Panc1 (cell line): ENCODE results near the gene HELLS.

Experiments used
- TF ChIP-seq, protein P1 (sequence below): fragments of 450-650 bp; IDR thresholded peaks from 2 replicates; pipeline ENCODE4 v1.5.1; 2017; ENCODE audit warnings: mild to moderate bottlenecking
- TF ChIP-seq, protein P2 (sequence below), 2 experiments: IDR thresholded peaks; 2 replicates each; pipeline ENCODE4 v1.6.1; 2011 to 2012; ENCODE audit warnings: low read depth in 2 of 2, control low read depth in 1 of 2, low read length in 1 of 2, mild to moderate bottlenecking in 1 of 2, moderate library complexity in 1 of 2; ENCODE audit not compliant: insufficient read depth in 1 of 2

DNA sequence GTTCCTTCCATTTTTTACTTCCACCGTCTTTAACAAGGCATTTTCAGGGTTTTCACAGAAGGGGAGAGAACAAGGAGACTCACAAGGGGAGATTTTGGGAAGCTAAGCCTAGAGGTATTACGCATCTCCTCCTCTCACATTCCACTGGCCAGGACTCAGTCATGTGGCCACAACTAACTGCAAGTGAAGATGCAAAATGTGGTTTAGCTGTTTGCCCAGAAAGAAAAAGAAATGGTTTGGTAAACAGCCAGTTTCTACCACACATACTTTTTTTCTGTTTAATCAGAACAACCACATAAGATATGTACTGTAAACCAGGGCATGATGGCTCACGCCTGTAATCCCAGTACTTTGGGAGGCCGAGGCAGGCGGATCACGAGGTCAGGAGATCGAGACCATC lies 21.4 kb upstream of the HELLS start:
- TF ChIP-seq, protein P1, sequence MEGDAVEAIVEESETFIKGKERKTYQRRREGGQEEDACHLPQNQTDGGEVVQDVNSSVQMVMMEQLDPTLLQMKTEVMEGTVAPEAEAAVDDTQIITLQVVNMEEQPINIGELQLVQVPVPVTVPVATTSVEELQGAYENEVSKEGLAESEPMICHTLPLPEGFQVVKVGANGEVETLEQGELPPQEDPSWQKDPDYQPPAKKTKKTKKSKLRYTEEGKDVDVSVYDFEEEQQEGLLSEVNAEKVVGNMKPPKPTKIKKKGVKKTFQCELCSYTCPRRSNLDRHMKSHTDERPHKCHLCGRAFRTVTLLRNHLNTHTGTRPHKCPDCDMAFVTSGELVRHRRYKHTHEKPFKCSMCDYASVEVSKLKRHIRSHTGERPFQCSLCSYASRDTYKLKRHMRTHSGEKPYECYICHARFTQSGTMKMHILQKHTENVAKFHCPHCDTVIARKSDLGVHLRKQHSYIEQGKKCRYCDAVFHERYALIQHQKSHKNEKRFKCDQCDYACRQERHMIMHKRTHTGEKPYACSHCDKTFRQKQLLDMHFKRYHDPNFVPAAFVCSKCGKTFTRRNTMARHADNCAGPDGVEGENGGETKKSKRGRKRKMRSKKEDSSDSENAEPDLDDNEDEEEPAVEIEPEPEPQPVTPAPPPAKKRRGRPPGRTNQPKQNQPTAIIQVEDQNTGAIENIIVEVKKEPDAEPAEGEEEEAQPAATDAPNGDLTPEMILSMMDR = no peak
- TF ChIP-seq, protein P2, sequence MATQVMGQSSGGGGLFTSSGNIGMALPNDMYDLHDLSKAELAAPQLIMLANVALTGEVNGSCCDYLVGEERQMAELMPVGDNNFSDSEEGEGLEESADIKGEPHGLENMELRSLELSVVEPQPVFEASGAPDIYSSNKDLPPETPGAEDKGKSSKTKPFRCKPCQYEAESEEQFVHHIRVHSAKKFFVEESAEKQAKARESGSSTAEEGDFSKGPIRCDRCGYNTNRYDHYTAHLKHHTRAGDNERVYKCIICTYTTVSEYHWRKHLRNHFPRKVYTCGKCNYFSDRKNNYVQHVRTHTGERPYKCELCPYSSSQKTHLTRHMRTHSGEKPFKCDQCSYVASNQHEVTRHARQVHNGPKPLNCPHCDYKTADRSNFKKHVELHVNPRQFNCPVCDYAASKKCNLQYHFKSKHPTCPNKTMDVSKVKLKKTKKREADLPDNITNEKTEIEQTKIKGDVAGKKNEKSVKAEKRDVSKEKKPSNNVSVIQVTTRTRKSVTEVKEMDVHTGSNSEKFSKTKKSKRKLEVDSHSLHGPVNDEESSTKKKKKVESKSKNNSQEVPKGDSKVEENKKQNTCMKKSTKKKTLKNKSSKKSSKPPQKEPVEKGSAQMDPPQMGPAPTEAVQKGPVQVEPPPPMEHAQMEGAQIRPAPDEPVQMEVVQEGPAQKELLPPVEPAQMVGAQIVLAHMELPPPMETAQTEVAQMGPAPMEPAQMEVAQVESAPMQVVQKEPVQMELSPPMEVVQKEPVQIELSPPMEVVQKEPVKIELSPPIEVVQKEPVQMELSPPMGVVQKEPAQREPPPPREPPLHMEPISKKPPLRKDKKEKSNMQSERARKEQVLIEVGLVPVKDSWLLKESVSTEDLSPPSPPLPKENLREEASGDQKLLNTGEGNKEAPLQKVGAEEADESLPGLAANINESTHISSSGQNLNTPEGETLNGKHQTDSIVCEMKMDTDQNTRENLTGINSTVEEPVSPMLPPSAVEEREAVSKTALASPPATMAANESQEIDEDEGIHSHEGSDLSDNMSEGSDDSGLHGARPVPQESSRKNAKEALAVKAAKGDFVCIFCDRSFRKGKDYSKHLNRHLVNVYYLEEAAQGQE (IDR thresholded peaks at IDR 0.05; ENCODE audit: insufficient read depth in 1 of 2, low read depth in 2 of 2, low read length in 1 of 2) = no peak
